ENCODE measurements around the gene APOD.
A peak's percentile ranks its signal among the peaks of the same experiment; 100 is the strongest.

The APOD gene

DNA sequence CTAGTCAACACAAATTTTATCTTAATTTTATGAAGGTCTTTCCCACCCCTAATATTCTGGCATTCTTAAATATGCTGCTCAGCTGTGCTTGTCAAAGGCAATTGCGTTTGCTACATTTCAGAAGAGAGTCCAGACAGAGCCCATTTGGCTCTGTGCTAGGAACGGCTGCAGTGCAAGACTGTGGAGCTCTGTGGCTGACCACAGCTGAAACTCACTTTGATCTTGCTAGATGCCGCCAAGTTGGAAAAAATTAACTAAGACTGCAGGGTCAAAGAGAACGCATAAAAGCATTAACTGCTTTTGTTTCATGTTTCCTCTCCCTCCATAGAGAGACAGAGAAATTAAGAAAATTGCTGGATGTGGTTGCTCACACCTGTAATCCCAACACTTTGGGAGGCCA is 33.0 kb downstream of the APOD start:
- no peak for FAIRE-seq

DNA sequence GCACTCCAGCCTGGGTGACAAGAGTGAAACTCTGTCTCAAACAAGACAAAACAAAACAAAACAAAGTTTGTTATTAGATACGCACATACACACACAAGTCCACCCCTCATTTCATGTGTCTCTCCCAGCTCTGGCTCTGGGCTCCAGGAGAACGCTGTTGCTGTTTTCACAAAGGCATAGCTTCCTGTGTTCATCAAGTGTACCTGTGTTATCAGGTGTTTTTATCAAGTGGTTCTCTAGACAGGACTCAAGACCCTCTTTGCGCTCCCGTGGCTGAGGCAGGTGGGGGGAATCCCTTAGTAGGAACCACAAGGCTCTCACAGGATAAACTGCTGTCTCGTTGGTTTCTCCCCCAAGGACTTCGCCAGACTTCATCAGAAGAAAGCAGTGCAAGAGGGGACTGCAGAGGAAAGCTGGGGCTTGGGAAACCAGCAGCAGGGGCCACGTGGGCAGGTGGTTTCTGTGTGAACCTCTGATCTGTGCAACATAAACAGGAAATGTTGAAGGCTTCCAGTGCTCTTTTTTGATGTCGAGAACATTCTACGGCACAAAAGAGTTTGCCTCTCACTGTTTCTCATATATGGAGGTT is 33.7 kb downstream of the APOD start:
- FAIRE-seq = no peak

DNA sequence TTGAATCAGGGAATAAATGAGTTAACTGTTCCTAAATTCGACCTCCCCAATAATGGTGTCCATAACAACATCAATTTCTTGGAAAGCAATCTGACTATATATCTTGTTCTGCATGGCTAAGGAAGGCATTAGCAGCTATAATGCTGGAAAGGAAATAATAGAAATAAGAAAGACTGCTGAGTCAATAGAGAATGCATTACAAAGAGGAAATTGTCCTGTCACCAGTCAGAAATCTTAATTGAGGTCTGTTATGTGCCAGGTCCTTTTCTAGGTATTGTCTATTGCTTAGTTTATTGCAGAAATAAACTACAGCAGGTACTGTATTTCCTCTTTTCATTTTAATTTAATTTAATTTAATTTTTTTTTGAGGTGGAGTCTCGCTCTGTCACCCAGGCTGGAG is 34.8 kb downstream of the APOD start:
- no peak for FAIRE-seq

DNA sequence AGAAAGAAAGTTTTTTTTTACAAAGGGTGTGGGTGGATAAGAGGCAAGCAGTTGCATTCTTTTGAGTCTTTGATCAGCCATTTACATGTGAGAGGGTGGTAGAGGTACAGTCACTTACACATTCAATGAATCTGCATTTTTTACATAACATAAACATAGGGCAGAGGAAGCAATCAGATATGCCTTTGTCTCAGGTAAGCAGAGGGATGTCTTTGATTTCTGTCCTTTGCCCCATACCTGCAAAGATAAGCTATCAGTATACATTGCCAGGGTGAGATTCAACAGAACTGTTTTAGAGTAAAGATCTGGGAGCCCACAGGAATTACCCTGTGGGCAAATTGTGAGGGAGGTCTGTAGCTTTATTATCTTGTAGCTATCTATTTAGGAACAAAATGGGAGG is 35.2 kb downstream of the APOD start:
- FAIRE-seq = no peak

DNA sequence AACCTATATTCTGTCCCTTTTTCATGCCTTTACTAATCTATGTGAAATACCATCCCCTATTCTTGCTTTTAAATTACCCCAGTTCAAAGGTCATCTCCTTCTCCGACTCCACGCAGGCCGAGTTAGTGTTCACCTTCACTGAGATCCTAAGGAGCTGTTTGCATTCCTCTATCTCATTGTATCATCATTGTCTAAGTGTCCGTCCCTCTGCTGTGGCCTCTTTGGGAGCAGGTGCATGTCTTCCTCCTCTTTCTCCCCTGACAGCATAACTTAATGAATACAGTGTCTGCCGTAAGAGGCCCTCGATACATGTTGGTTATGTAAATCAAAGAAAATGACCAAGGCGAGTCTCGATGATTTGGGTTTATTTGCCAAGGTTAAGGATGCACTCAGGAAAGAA is 35.7 kb downstream of the APOD start:
- no peak for FAIRE-seq

DNA sequence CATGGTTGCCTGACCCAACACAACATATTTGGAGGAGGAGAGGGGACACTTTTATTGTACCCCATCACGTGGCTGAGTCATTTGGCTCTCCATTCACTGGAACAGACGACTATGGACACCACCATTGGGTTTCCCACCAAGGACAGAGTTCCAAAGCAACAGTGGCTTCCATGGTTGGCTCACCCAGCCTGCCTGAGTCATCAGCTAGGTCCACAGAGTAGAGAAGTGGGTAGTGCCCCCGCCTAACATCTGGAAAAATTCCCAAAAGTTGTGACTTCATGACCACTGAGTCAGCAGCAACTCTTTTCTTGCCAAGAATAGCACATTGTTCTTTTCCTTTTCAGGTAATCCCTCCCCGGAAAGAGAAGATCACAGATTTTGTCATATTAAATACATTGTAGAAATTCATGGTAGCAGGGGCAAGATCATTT is 37.6 kb downstream of the APOD start:
- FAIRE-seq = no peak

DNA sequence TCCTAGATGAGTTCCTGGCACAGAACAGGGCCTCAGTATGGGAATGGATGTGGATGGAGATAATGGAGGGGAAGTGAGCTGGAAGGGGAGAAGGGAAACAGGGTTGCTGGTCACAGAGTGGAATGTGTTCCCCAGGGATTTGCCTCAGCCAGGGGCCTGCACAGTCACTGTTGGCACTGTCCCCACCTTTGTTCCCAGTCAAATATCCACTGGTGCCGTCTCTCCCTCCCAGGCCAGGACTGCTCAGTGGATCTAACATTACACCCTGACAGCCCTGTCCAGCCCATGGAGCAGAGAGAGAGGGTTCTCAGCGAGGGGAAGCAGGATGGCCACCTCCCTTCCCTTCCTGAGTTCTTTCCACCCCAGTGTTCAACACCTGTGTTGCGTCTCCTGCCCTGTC is 39.1 kb downstream of the APOD start:
- no peak for FAIRE-seq

DNA sequence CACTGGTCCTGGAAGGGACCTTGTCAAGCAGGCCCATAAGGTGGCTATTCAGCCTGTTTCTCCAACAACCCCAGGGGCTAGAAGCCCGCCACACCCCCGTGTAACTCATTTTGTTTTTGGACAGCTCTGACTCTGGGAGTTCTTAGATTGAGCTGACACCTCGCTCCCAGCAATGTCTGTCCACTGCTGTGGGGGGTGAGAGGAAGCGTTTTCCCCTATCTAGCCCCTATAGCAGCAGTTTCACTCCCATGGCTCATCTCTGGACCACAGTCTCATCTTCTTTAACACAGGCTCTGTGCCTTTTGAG is 39.6 kb downstream of the APOD start:
- no peak for FAIRE-seq

DNA sequence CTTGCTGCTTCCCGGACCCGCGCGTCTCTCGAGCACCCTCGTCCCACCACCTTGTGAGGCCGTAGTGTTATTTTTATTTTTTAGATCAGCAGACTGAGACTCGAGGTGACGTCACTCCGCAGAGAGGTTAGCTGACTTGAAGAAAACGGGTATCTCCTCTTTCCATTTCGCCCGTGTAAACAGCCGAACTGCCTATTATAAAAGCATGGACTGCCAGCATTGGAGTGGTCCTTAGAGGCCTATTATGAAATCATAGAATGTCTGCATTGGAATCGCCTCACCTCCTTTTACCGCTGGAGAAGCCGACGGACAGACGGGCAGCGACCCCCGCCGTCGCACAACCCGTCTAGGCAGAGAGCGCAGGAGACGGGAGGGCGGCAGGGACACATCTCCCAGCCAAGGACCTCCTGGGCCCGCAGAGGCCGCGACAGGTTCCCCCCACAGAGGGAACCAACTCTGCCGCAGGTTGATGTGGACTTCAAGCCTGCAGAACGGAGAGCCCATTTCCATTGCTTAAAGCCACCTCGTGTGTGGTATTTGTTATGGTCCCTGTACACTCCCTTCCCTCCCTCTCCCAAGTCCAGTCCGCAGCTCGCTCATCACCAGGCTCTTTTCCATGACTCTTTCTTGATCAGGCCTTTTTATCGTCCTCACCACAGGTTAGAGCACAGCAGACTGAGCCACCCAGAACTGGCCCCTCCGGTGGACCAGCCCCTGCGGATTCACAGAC is 40.1 kb downstream of the APOD start:
- FAIRE-seq = no peak

DNA sequence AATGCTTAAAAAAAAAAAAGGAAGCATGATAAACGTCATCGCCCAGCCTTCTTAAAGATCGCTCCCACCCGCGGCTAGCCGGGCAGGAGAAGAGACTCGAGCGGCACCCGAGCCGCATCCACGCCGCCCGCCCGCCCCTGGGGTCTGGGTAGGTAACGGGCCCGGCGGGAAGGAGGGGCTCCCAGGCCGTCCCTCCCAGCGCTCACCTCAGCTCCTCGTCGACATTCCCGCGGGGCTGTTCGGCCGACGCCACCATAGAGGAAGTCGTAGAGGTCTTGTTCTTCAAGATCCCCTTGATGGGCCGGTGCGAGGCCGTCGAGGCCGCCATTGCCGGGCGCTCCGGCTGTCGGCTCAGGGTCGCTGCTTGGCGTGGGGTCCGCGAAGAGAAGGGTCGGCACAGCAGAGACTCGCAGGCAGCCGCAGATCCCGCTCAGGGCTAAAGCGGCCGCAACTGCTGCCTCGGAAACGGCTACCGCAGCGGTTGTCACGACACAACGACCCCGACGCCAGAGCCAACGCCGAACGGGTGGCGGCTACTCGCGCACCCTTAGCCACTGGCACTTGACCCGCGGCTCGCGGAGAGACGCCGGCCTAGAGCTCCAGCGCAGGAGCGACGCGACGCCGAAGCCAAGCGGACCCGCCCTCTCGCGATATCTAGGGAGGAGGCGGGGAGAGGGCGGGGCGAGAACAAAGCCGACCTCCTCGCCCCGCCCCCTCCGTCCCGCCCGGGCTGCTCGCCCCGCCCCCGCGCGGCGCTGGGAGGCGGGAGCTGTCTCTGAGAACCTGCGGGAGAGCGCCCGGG is 40.8 kb downstream of the APOD start, which contains the start of gene PPP1R2:
PPP1R2 (minus strand) TSS at position 628 of the 802 bp plus-strand sequence; CDS start at position 328, 300 bp downstream.
- no peak for FAIRE-seq

DNA sequence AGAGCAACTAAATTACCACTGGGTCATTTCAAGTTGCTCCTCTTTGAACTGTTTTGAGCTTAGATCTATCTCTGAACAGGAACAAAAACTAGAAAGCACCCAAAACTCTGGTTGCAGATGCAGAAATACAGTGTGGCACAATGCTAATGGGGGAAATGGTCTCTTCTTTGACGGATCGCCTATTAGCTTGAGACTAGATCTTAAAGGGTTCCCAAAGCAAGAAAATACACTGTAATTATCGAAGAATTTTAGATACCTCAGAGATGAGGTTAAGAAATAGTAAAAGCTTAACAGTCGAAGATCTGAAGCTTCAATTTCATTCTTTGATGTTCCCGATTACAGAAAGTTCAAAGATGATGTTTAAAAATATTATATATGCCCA is 41.4 kb downstream of the APOD start:
- FAIRE-seq = no peak

DNA sequence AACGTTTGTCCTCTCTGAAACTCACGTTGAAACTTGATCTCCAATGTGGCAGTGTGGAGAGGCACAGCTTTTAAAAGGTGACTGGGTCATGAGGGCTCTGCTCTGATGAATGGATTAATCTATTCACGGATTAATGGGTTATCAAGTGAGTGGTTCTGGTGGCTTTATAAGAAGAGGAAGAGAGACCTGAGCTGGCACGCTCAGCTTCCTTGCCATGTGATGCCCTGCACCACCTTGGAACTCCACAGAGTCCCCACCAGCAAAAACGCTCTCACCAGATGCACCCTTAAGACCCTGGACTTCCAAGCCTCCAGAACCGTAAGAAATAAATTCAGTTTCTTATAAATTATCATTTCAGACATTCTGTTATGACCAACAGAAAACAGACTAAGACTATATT is 43.2 kb downstream of the APOD start:
- FAIRE-seq = no peak

DNA sequence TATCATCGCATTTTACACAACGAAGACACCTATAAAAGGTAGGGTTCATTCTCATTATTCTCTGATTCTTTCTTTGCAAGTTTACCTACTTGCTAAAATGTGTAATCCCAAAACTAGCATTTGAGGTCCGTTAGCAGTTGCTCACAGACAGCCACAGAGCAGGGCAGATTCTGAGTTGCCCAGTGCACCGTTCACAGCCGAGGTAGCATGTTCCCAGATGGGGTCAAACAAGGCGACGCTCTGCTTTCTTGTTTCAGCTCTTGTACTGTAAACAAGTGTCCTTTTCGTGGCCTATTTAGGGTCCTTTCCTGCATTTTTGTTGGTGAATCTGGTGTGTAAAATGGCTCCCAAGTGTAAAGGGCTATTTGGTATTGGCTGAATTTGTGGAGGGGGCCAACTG is 43.7 kb downstream of the APOD start:
- no peak for FAIRE-seq

DNA sequence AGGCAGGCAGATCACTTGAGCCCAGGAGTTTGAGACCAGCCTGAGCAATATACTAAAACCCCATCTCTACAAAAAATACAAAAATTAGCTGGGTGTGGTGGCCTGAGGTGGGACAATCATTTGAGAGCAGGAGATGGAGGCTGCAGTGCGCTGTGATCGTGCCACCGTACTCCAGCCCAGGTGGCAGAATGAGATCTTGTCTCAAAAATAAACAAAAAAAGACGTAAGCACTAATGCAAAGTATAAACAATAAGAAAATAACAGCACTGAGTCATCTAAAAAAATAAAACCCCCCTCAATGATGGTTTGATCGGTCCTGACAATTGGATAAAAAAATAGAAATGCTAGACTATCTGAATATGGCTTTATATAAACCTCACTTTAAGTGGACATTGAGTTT is 44.3 kb downstream of the APOD start:
- FAIRE-seq = no peak

DNA sequence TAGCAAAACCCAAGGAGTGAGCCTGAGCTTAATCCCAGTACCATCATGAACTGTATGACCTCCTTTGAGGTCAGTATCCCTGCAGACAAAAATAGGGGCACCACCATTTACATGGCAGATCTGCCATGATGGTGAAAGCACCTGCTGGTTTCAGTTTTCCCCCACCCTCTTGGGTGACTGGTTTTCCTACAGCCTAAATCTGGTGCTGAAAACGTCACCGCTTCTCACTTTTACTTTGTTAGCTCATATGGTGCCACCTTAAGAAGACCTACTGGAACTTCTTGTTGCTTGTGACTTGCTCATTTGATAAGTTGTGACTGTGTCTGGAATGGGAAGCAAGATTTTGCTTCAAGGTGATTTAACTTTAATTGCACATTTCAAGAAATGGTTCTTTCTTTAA is 45.7 kb downstream of the APOD start:
- no peak for FAIRE-seq

DNA sequence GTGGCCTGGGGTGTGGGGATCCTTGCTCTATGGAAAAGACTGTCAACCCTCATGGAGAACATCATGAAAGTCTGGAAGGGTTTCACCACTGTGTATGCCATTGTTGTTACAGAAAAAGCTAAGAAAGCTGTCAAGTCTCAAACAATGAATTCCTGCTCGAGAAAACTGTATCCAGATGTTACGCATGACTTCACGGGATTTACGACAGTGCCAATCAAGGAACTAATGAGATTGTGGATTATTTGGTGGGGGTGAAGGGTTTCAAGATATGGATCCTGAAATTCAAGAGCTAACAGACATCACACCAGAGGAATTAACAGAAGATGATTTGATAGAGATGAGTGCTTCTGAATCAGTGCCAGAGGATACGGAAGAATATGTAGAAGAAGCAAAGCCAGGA is 48.4 kb downstream of the APOD start:
- FAIRE-seq = no peak

DNA sequence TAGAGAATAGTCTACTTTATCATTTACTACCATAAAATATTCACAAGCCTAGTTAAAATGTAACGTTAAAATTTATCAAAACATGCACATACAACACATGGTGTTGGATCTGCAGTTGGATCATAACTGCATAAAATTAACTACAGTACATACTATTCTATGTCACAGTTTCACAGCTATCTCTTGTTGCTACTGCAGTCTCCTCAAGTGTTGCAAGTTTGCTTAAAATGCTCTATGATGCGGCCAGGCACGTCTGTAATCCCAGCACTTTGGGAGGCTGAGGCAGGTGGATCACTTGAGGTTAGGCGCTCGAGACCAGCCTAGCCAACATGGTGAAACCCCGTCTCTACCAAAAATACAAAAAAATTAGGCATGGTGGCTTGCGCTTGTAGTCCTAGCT is 50.9 kb downstream of the APOD start:
- FAIRE-seq = no peak

DNA sequence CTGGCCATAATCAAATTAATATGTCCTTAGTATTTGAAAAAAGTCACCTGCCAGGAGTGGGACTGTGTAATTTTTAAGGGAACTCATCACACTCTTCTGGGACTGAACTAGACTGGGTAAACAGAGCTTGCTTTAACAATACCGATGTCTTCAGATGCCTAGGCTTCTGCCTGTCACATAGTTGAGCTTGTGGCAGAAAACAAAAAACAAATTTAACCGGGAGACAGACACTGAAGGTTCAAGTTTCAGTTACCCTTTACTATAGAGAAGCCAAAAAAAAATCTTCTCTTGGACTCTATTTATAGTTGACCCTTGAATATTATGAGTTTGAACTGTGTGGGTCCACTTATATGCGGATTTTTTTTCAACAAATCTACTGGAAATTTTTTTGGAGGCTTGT is 51.4 kb downstream of the APOD start:
- FAIRE-seq = no peak

DNA sequence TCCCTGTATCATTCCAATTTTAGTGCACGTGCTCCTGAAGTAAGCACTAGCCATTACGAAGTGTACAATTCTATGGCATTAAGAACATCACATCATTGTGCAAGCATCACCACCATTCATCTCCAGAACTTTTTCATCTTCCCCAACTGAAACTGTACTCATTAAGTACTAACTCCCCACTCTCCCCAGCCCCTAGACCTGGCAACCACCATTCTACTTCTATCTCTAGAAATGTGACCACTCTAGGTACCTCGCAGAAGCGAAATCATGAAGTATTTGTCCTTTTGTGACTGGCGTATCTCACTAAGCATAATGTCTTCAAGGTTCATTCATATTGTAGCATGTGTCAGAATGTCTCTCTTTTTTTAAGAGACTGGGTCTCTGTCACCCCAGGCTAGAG is 52.1 kb downstream of the APOD start:
- FAIRE-seq = no peak

DNA sequence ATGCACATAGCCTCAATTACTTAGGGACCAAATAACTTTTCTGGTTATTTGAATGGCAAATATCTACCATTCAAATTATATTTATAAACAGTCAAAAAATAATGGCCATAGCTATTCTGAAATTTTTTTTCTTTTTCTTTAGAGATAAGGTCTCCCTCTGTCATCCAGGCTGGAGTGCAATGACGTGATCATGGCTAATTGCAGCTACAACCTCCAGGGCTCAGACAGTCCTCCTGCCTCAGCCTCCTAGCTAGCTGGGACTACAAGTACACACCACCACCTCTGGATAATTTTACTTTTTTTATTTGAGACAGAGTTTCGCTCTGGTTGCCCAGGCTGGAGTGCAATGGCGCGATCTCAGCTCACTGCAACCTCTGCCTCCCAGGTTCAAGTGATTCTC is 57.2 kb downstream of the APOD start:
- FAIRE-seq = no peak

DNA sequence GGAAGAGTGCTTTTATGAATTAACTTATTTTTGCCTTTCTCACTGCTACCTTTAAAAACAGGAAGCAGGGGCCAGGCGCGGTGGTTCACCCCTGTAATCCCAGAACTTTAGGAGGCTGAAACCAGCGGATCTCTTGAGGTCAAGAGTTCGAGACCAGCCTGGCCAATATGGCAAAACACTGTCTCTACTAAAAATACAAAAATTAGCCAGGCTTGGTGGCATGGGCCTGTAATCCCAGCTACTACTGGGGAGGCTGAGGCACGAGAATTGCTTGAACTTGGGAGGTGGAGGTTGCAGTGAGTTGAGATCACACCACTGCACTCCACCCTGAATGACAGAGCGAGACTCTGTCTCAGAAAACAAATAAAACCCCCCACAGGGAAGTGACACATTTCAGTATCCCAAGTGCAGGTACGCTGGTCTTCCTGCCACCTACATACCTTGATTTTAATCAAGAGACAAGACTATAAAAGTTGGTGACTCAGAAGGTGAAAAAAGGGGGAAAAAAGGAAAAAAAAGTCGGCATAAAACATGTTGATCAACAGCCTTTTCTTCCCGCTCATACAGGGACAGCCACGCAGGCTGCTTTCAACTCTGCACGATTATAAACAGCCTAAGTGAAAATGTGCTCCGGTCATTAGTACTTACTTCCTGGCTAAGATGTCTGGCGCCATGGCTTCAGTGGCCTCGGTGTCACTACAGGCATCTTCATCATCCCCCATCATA is 59.4 kb downstream of the APOD start:
- FAIRE-seq = no peak

DNA sequence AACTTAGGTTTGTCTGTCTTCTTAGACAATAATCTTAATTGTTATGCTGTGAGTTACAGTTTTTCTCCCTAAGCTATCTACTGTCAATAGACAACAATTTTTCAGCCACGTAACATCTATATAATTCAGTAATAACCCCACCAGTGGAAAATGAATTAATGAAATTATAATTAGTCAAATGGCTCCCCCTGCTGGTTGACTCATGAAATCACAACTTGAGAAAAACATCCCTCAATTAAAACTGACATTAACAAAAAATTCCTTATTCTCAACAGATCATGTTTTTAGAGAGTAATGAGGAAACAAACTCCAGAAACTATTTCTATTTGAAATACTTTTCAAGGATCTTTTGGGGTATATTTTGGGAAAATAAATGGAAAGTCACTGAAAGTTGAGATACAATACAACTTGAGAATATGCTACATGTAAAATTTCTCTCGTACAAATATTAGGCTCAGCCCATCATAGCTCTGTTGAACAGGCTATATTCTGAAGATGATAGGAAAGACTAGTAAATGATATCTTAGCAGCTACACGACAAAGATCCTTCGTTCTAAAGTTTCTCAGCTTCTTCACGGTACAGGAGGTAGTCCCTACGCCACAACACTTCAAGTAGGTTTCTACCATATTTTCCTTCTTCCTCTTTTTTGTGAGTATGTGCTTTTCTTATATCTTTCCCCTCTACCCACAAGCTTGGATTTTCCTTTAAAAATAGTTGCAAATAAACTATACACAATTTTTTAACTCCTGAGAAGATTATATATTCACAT is 61.3 kb downstream of the APOD start:
- FAIRE-seq = peak; percentile 91
